HCT116 (cell line): ENCODE data around the gene MOSPD3.

ENCODE experiments used
- EGR1 ChIP-seq: IDR thresholded peaks from 2 replicates; pipeline ENCODE4 v1.6.1; 2012; ENCODE audit warnings: low read depth
- EZH2 ChIP-seq: fragments of 200-600 bp; sonication (generic); IDR thresholded peaks from 2 replicates; pipeline ENCODE4 v1.6.1; 2017; ENCODE audit warnings: antibody characterized with exemption, mixed run types
- POLR2A ChIP-seq: IDR thresholded peaks from 2 replicates; pipeline ENCODE4 v1.7.0; 2011; ENCODE audit warnings: borderline replicate concordance; ENCODE audit not compliant: insufficient read depth, insufficient read length; ENCODE audit errors: extremely low read depth
- POLR2AphosphoS5 ChIP-seq: IDR thresholded peaks from 2 replicates; pipeline ENCODE4 v1.6.1; 2011; ENCODE audit warnings: mild to moderate bottlenecking, low read depth, low read length, moderate library complexity
- RAD21 ChIP-seq: IDR thresholded peaks from 2 replicates; pipeline ENCODE4 v1.6.1; 2012; ENCODE audit warnings: low read depth, mild to moderate bottlenecking
- TF ChIP-seq, protein P1 (sequence below), 3 experiments: fragments of 200-600 bp in 1 of 3; sonication (generic) in 1 of 3; IDR thresholded peaks in 2 of 3; conservative IDR thresholded peaks in 1 of 3; 2 replicates each; pipeline ENCODE4 v1.5.1; 2012 to 2017; ENCODE audit warnings: low read depth in 2 of 3, low read length in 2 of 3, antibody characterized with exemption in 1 of 3, borderline replicate concordance in 1 of 3, control low read depth in 1 of 3, mild to moderate bottlenecking in 1 of 3, mixed read lengths in 1 of 3, mixed run types in 1 of 3, moderate library complexity in 1 of 3; ENCODE audit not compliant: insufficient read depth in 1 of 3
- TF ChIP-seq, protein P2 (sequence below): IDR thresholded peaks from 2 replicates; pipeline ENCODE4 v1.6.1; 2012

DNA sequence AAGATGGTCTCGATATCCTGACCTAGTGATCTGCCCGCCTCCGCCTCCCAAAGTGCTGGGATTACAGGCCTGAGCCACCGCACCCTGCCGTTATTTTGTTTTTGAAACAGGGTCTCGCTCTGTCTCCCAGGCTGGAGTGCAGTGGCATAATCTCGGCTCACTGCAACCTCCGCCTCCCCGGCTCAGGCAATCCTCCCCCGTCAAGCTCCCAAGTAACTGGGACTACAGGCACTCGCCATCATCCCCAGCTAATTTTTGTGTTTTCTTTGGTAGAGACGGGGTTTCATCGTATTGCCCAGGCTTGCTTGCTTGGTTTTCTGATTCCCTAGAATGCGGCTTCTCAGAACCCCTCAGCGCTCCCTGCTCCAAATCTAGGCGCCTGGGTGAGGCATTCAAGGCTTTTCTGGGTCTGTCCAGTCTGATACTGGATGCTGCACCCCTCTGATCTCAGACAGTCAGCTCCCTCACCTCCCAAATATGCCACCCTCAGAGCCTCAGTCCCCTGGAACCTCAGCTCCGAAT is 27.7 kb downstream of the MOSPD3 start:
- TF ChIP-seq, protein P1, sequence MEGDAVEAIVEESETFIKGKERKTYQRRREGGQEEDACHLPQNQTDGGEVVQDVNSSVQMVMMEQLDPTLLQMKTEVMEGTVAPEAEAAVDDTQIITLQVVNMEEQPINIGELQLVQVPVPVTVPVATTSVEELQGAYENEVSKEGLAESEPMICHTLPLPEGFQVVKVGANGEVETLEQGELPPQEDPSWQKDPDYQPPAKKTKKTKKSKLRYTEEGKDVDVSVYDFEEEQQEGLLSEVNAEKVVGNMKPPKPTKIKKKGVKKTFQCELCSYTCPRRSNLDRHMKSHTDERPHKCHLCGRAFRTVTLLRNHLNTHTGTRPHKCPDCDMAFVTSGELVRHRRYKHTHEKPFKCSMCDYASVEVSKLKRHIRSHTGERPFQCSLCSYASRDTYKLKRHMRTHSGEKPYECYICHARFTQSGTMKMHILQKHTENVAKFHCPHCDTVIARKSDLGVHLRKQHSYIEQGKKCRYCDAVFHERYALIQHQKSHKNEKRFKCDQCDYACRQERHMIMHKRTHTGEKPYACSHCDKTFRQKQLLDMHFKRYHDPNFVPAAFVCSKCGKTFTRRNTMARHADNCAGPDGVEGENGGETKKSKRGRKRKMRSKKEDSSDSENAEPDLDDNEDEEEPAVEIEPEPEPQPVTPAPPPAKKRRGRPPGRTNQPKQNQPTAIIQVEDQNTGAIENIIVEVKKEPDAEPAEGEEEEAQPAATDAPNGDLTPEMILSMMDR (IDR thresholded peaks at IDR 0.05 in 2 of 3, conservative IDR thresholded peaks at IDR 0.05 in 1 of 3; ENCODE audit: borderline replicate concordance in 1 of 3, insufficient read depth in 1 of 3, low read depth in 2 of 3, low read length in 2 of 3): no peak
- TF ChIP-seq EZH2 (no peak), POLR2A (no peak), POLR2AphosphoS5 (no peak), EGR1 (no peak), RAD21 (no peak)
- TF ChIP-seq, protein P2, sequence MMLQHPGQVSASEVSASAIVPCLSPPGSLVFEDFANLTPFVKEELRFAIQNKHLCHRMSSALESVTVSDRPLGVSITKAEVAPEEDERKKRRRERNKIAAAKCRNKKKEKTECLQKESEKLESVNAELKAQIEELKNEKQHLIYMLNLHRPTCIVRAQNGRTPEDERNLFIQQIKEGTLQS: no peak
